ENCODE measurements around the gene SLC2A2.

GRCh38 chr3:171064461-171064860 lies 37.9 kb upstream of the SLC2A2 start:
- TF ChIP-seq, protein P1, sequence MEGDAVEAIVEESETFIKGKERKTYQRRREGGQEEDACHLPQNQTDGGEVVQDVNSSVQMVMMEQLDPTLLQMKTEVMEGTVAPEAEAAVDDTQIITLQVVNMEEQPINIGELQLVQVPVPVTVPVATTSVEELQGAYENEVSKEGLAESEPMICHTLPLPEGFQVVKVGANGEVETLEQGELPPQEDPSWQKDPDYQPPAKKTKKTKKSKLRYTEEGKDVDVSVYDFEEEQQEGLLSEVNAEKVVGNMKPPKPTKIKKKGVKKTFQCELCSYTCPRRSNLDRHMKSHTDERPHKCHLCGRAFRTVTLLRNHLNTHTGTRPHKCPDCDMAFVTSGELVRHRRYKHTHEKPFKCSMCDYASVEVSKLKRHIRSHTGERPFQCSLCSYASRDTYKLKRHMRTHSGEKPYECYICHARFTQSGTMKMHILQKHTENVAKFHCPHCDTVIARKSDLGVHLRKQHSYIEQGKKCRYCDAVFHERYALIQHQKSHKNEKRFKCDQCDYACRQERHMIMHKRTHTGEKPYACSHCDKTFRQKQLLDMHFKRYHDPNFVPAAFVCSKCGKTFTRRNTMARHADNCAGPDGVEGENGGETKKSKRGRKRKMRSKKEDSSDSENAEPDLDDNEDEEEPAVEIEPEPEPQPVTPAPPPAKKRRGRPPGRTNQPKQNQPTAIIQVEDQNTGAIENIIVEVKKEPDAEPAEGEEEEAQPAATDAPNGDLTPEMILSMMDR (IDR thresholded peaks at IDR 0.05), result no peak
- TF ChIP-seq POLR2AphosphoS5 (IDR thresholded peaks at IDR 0.05; ENCODE audit: insufficient read depth in 1 of 2, low read depth in 1 of 2), result no peak
